GM12878 (cell line): ENCODE measurements around the gene PIEZO2. TPM values are rescaled to one million over a fixed set of nuclear protein-coding genes. Genes with fewer than 3 reads are reported as not detected.
"Not testable (repeated sequence)": the region's sequence is repeated elsewhere in the genome, so short reads cannot be mapped to it uniquely, and the experiment has no call there.

ENCODE experiments used
- ATAC-seq: fragments of 200-7000 bp; cut with Tn5 transposase; 3 replicates; pipeline ENCODE4 v1.9.1; 2020; ENCODE audit warnings: mild to moderate bottlenecking, moderate library complexity
- BruUV-seq: library from RNA; stranded (reverse); fragments of 400-500 nt; replicated peaks from 2 replicates; lab custom pipeline; 2021; lab: Mats Ljungman, UMichigan
- CTCF ChIA-PET: fragments of 300-600 bp; sonication (Branson Sonifier 250); formaldehyde crosslinking; extraction: SDS; loops from one replicate; lab custom pipeline; 2021; ENCODE audit warnings: inconsistent platforms; lab: Yijun Ruan, JAX
- POLR2A ChIA-PET: fragments of 350-600 bp; formaldehyde crosslinking; extraction: SDS; loops from one replicate; lab custom pipeline; 2021; ENCODE audit warnings: inconsistent platforms; lab: Charles Lee
- RAD21 ChIA-PET: fragments of 300-600 bp; sonication (Branson Sonifier 250); formaldehyde crosslinking; loops from one replicate; lab custom pipeline; 2023; ENCODE audit warnings: antibody characterized with exemption; ENCODE audit not compliant: unreplicated experiment; lab: Charles Lee
- SMC1A ChIA-PET: fragments of 300-600 bp; sonication (Branson Sonifier 250); formaldehyde crosslinking; loops from one replicate; lab custom pipeline; 2023; ENCODE audit not compliant: unreplicated experiment, uncharacterized antibody; lab: Charles Lee
- DNase-seq: peaks from one replicate; pipeline ENCODE4 v3.0.0-alpha.2; 2011; ENCODE audit warnings: low read depth, low spot score
- FAIRE-seq: peaks from 3 replicates; lab custom pipeline; 2011; peaks lifted over from hg19 to GRCh38; lab: Jason Lieb, UNC
- H2AFZ ChIP-seq: 2 replicates; pipeline ENCODE4 v1.6.0; 2011; ENCODE audit warnings: low read depth, low read length, control low read depth; ENCODE audit not compliant: control insufficient read depth
- H3K27ac ChIP-seq: 2 replicates; pipeline ENCODE4 v1.5.1; 2011; ENCODE audit warnings: control low read depth; ENCODE audit not compliant: control insufficient read depth, insufficient read depth
- H3K27me3 ChIP-seq, 2 experiments: replicated peaks in 1 of 2; 2 replicates each; pipeline versions ENCODE4 v1.6.0 to v1.6.1; 2011; ENCODE audit warnings: low read length in 1 of 2; ENCODE audit not compliant: control insufficient read depth in 2 of 2, insufficient read depth in 2 of 2
- H3K36me3 ChIP-seq, 2 experiments: 2 replicates each; pipeline ENCODE4 v1.5.1; 2011; ENCODE audit warnings: low read length in 1 of 2; ENCODE audit not compliant: control insufficient read depth in 2 of 2, insufficient read depth in 2 of 2
- H3K4me1 ChIP-seq: 2 replicates; pipeline ENCODE4 v1.6.1; 2011; ENCODE audit warnings: mild to moderate bottlenecking, low read length, moderate library complexity, mixed read lengths; ENCODE audit not compliant: control insufficient read depth, insufficient read depth
- H3K4me2 ChIP-seq: 2 replicates; pipeline ENCODE4 v1.6.0; 2011; ENCODE audit warnings: control low read depth; ENCODE audit not compliant: control insufficient read depth, insufficient read depth
- H3K4me3 ChIP-seq: fragments of 200-600 bp; sonication (generic); 2 replicates; pipeline ENCODE4 v1.5.1; 2016
- H3K79me2 ChIP-seq: 2 replicates; pipeline ENCODE4 v1.6.0; 2011; ENCODE audit warnings: low read length; ENCODE audit not compliant: control insufficient read depth, insufficient read depth
- H3K9ac ChIP-seq: 2 replicates; pipeline ENCODE4 v1.8.0; 2011; ENCODE audit warnings: low read length, control low read depth, mixed read lengths; ENCODE audit not compliant: control insufficient read depth, insufficient read depth
- H3K9me3 ChIP-seq: replicated peaks from 3 replicates; pipeline ENCODE4 v1.5.1; 2011; ENCODE audit warnings: mild to moderate bottlenecking, low read length; ENCODE audit not compliant: control insufficient read depth, insufficient read depth
- H4K20me1 ChIP-seq: 2 replicates; pipeline ENCODE4 v1.6.0; 2011; ENCODE audit not compliant: control insufficient read depth, insufficient read depth
- ATF7 ChIP-seq: fragments of 450-650 bp; IDR thresholded peaks from 2 replicates; pipeline ENCODE4 v1.6.1; 2016; ENCODE audit warnings: low read depth, mild to moderate bottlenecking
- BCL11A ChIP-seq: IDR thresholded peaks from 2 replicates; pipeline ENCODE4 v1.6.1; 2011; ENCODE audit warnings: low read depth, low read length
- BHLHE40 ChIP-seq, 2 experiments: fragments of 450-650 bp in 1 of 2; IDR thresholded peaks; 2 replicates each; pipeline ENCODE4 v1.6.1; 2011 to 2017; ENCODE audit warnings: low read depth in 2 of 2, borderline replicate concordance in 1 of 2, improper control_type of control experiment in 1 of 2, low read length in 1 of 2, mild to moderate bottlenecking in 1 of 2
- DPF2 ChIP-seq: fragments of 450-650 bp; IDR thresholded peaks from 2 replicates; pipeline ENCODE4 v1.6.1; 2017; ENCODE audit warnings: mild to moderate bottlenecking
- EED ChIP-seq: sonication (generic); IDR thresholded peaks from 2 replicates; pipeline ENCODE4 v1.6.1; 2016; ENCODE audit warnings: antibody characterized with exemption, low read depth
- EP300 ChIP-seq, 2 experiments: fragments of 150-350 bp in 1 of 2; IDR thresholded peaks; 2 replicates each; pipeline ENCODE4 v1.6.1; 2011 to 2012; ENCODE audit warnings: low read depth in 2 of 2, low read length in 2 of 2, borderline replicate concordance in 1 of 2, improper control_type of control experiment in 1 of 2, inconsistent platforms in 1 of 2; ENCODE audit not compliant: control insufficient read depth in 1 of 2
- FOXM1 ChIP-seq: IDR thresholded peaks from 2 replicates; pipeline ENCODE4 v1.6.1; 2012; ENCODE audit warnings: low read depth, mild to moderate bottlenecking, inconsistent platforms, low read length, moderate library complexity
- GATAD2B ChIP-seq: fragments of 450-650 bp; conservative IDR thresholded peaks from 2 replicates; pipeline ENCODE4 v1.6.1; 2017; ENCODE audit warnings: low read depth, mild to moderate bottlenecking, moderate library complexity
- IKZF1 ChIP-seq: fragments of 450-650 bp; conservative IDR thresholded peaks from 2 replicates; pipeline ENCODE4 v1.6.1; 2017; ENCODE audit warnings: antibody characterized with exemption, mild to moderate bottlenecking
- IKZF2 ChIP-seq, 2 experiments: fragments of 450-650 bp; IDR thresholded peaks; 2 replicates each; pipeline ENCODE4 v1.6.1; 2017; ENCODE audit warnings: mild to moderate bottlenecking in 2 of 2, moderate library complexity in 2 of 2
- IRF4 ChIP-seq: IDR thresholded peaks from 2 replicates; pipeline ENCODE4 v1.6.1; 2011; ENCODE audit warnings: low read depth, low read length
- MTA2 ChIP-seq: fragments of 450-650 bp; IDR thresholded peaks from 2 replicates; pipeline ENCODE4 v1.6.1; 2016; ENCODE audit warnings: low read depth, mild to moderate bottlenecking, moderate library complexity
- NBN ChIP-seq: fragments of 450-650 bp; IDR thresholded peaks from 2 replicates; pipeline ENCODE4 v1.6.1; 2016
- NR2F1 ChIP-seq: fragments of 450-650 bp; conservative IDR thresholded peaks from 2 replicates; pipeline ENCODE4 v1.6.1; 2017; ENCODE audit warnings: mild to moderate bottlenecking
- PAX5 ChIP-seq: IDR thresholded peaks from 2 replicates; pipeline ENCODE4 v1.6.1; 2011; ENCODE audit warnings: low read depth, low read length, borderline replicate concordance
- RUNX3 ChIP-seq: IDR thresholded peaks from 2 replicates; pipeline ENCODE4 v1.6.1; 2012; ENCODE audit warnings: low read length, inconsistent platforms
- SPI1 ChIP-seq: IDR thresholded peaks from 2 replicates; pipeline ENCODE4 v1.6.1; 2011; ENCODE audit warnings: low read depth, mild to moderate bottlenecking, low read length, moderate library complexity, borderline replicate concordance; ENCODE audit not compliant: insufficient read depth
- SRF ChIP-seq, 2 experiments: IDR thresholded peaks; 2 replicates each; pipeline ENCODE4 v1.6.1; 2011; ENCODE audit warnings: low read depth in 2 of 2, low read length in 2 of 2, mild to moderate bottlenecking in 1 of 2, moderate library complexity in 1 of 2
- TCF12 ChIP-seq: IDR thresholded peaks from 2 replicates; pipeline ENCODE4 v1.6.1; 2011; ENCODE audit warnings: low read depth, mild to moderate bottlenecking, low read length
- TCF3 ChIP-seq: IDR thresholded peaks from 2 replicates; pipeline ENCODE4 v1.6.1; 2012; ENCODE audit warnings: low read depth, mild to moderate bottlenecking, low read length, borderline replicate concordance; ENCODE audit not compliant: insufficient read depth
- WGBS: methylation state at CpG from one replicate; pipeline ENCODE4 v1.1.6; 2016; ENCODE audit warnings: low lambda C conversion rate; ENCODE audit not compliant: insufficient replicate concordance, insufficient coverage; ENCODE audit errors: missing lambda C conversion rate; 5-methylcytosine and 5-hydroxymethylcytosine counted together
- in situ Hi-C: fragments of 300-500 bp; cut with MboI; formaldehyde crosslinking; loops from 9 replicates; pipeline ENCODE4 v1.14.3; 2018; ENCODE audit warnings: mixed read lengths
- intact Hi-C: fragments of 100-400 bp; cut with micrococcal nuclease; formaldehyde crosslinking; loops from one replicate; pipeline ENCODE4 v1.14.2; 2022; ENCODE audit not compliant: unreplicated experiment
- polyA plus RNA-seq, 11 experiments: library from polyadenylated mRNA; depleted of rRNA in 4 of 11; unstranded in 6 of 11; stranded (reverse) in 5 of 11; fragments of >200 nt; fragmentation: Nextera tagmentation in 4 of 11; fragmentation: Illumina TruSeq in 1 of 11; extraction: Ambion mirVana in 4 of 11; extraction: Trizol in 1 of 11; gene quantifications; 1 replicate in 1 of 11; 2 replicates in 10 of 11; pipeline versions ENCODE4 v1.2.1 to v1.2.3, GENCODE V29; 2011 to 2016; ENCODE audit warnings: inconsistent platforms in 2 of 11, missing spikeins in 2 of 11, low read depth in 1 of 11
- total RNA-seq, 4 experiments: library from RNA; depleted of rRNA in 3 of 4; stranded (reverse); fragments of >200 nt in 3 of 4; fragmentation: Illumina TruSeq in 1 of 4; extraction: Trizol in 1 of 4; gene quantifications; 2 replicates each; pipeline versions ENCODE4 v1.2.1 to v1.2.3, GENCODE V29; 2013 to 2021
- TF ChIP-seq, protein P1 (sequence below): fragments of 450-650 bp; IDR thresholded peaks from 2 replicates; pipeline ENCODE4 v1.6.1; 2016; ENCODE audit warnings: mild to moderate bottlenecking
- TF ChIP-seq, protein P2 (sequence below): IDR thresholded peaks from 2 replicates; pipeline ENCODE4 v1.6.1; 2012; ENCODE audit warnings: low read length, inconsistent platforms

Gene PIEZO2
- total and polyA plus RNA-seq, 10 of the 15 experiments (the other 5 are each of a cell fraction or from before 2014, with no cell fraction given) = 6.7 to 42.3 (median 27.4) TPM

GRCh38 chr18:10629076-10629475, 520.3 kb downstream of the PIEZO2 start:
- under 1% methylated on average over 6 of the region's 6 CpGs for WGBS
- peak; percentile 100 for ATAC-seq
- H3K79me2 ChIP-seq, H3K4me1 ChIP-seq, H3K9ac ChIP-seq, H3K9me3 ChIP-seq, H3K4me3 ChIP-seq, H4K20me1 ChIP-seq, intact Hi-C loops, H3K36me3 ChIP-seq, H3K27me3 ChIP-seq, in situ Hi-C loops, H2AFZ ChIP-seq, BruUV-seq, CTCF ChIA-PET, POLR2A ChIA-PET: not testable (repeated sequence)
- peak; percentile 47 for DNase-seq
- peak overlapping the region; percentile 65 for H3K27ac ChIP-seq
- SMC1A ChIA-PET = interaction anchor here (0.9 kb wide), 1 partner anchor 56 kb away, joined by 3 read pairs; no protein-coding TSS in a partner anchor
- H3K4me2 ChIP-seq = 0 out of 2 replicates have a peak overlapping the region, but pooled peaks have one; percentile 25
- FAIRE-seq = peak; percentile 98
- RAD21 ChIA-PET = interaction anchor here (0.6 to 1.0 kb wide), 2 partner anchors 31 to 69 kb away, joined by 3 read pairs; no protein-coding TSS in a partner anchor
- TF ChIP-seq EED (peak; percentile 82), FOXM1 (0 out of 2 replicates have a peak, but pooled peaks have one; percentile 45), IKZF2 (IDR thresholded peaks at IDR 0.05) (peak; percentile 81), TCF12 (peak; percentile 22; the same call in 1 of the 2 replicates), BCL11A (0 out of 2 replicates have a peak, but pooled peaks have one; percentile 37), MTA2 (peak; percentile 80), DPF2 (peak; percentile 73; the same call in 1 of the 2 replicates), EP300 (IDR thresholded peaks at IDR 0.05; ENCODE audit: borderline replicate concordance in 1 of 2, control insufficient read depth in 1 of 2, low read depth in 2 of 2, low read length in 2 of 2) (peak; percentile 17 to 53; a peak in 1 of 4 replicates), BHLHE40 (IDR thresholded peaks at IDR 0.05; ENCODE audit: borderline replicate concordance in 1 of 2, low read depth in 2 of 2, low read length in 1 of 2) (peak in 1 of 2 experiments; percentile 51; a peak in 1 of 4 replicates), IKZF1 (peak; percentile 60), IRF4 (peak; percentile 80), NR2F1 (peak; percentile 89), TCF3 (0 out of 2 replicates have a peak, but pooled peaks have one; percentile 16), RUNX3 (peak; percentile 77), SRF (IDR thresholded peaks at IDR 0.05; ENCODE audit: low read depth in 2 of 2, low read length in 2 of 2) (0 out of 4 replicates have a peak, but pooled peaks of 1 of the 2 experiments have one; percentile 10), ATF7 (peak; percentile 72), NBN (0 out of 2 replicates have a peak, but pooled peaks have one; percentile 39), GATAD2B (0 out of 2 replicates have a peak, but pooled peaks have one; percentile 31), PAX5 (peak; percentile 59; the same call in 1 of the 2 replicates), SPI1 (peak; percentile 59; the same call in 1 of the 2 replicates)
- TF ChIP-seq, protein P1, sequence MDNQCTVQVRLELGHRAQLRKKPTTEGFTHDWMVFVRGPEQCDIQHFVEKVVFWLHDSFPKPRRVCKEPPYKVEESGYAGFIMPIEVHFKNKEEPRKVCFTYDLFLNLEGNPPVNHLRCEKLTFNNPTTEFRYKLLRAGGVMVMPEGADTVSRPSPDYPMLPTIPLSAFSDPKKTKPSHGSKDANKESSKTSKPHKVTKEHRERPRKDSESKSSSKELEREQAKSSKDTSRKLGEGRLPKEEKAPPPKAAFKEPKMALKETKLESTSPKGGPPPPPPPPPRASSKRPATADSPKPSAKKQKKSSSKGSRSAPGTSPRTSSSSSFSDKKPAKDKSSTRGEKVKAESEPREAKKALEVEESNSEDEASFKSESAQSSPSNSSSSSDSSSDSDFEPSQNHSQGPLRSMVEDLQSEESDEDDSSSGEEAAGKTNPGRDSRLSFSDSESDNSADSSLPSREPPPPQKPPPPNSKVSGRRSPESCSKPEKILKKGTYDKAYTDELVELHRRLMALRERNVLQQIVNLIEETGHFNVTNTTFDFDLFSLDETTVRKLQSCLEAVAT = peak; percentile 81
- TF ChIP-seq, protein P2, sequence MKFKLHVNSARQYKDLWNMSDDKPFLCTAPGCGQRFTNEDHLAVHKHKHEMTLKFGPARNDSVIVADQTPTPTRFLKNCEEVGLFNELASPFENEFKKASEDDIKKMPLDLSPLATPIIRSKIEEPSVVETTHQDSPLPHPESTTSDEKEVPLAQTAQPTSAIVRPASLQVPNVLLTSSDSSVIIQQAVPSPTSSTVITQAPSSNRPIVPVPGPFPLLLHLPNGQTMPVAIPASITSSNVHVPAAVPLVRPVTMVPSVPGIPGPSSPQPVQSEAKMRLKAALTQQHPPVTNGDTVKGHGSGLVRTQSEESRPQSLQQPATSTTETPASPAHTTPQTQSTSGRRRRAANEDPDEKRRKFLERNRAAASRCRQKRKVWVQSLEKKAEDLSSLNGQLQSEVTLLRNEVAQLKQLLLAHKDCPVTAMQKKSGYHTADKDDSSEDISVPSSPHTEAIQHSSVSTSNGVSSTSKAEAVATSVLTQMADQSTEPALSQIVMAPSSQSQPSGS = peak; percentile 57
